ENCODE data around the gene ADSS1.

Gene ADSS1

DNA sequence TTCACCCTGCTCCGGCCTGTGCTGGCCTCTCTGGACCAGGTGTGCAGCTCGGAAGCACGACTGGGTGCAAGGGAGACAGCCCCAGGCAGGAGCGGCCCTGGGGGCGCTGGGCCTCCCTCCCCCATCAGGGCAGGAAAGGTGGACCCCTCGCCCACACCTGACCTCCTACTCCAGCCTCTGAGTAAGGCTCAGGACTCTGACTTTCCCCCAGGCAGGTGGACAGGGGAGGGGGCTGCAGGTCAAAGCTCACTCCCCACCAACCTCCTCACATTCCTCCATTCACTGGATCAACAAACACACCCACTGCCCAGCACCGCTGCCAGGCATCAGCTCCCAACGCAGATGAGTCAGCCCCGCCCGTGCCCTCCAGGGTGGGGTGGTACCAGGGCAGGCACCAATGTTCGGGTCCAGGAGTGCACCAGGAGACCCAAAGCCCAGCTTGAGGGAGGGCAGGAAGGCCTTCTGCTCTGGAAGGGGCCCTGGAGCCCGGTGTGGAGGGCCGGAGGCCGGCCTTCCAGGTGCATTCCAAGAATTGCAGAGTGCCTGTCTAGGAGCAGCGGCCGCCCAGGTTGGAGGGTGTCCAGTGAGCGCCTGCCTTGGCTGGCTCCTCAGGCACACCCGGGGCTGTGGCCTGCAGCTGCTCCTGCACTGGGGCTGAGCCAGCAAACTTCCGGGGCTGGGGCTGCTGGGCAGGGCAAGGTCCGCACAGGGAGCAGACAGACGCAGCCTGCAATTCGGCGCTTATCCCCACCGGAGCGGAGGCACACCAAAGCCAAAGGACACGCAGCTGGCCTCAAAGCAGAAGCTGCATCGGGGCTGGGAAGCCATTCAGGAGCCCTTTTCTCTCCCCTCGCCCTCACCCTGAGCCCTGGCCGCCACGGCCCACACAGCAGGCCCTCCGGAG is 36.2 kb upstream of the ADSS1 start:
- DNase-seq: peak in 1 of 2 experiments; percentile 43

DNA sequence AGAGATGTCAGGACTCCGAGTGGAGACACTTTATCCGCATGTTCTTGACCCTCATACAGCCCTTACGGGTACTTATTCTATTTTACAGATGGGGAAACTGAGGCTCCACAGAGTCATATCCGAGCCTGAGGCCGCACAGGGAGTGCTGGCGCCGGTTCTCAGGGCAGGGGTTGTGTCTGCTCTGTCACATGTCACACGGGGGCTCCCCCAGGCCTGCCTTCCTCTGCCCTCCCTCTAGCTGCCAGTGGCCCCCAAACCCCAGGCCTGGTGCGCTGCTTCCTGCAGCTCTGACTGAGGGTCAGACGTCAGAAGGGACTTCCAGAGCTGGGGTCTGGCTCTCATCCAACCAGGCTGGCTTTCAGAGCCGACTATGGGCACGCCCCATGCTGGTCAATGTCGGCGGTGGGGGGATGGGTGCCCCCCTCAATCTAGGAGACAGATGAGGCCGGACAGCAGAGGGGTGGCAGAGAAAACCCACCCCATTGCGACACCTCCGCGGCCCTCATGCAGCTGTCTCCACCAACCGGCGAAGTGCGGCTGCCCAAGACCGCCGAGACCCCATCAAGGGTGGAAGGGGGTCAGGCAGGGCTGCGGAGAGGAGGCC is 35.4 kb upstream of the ADSS1 start:
- no peak for DNase-seq

DNA sequence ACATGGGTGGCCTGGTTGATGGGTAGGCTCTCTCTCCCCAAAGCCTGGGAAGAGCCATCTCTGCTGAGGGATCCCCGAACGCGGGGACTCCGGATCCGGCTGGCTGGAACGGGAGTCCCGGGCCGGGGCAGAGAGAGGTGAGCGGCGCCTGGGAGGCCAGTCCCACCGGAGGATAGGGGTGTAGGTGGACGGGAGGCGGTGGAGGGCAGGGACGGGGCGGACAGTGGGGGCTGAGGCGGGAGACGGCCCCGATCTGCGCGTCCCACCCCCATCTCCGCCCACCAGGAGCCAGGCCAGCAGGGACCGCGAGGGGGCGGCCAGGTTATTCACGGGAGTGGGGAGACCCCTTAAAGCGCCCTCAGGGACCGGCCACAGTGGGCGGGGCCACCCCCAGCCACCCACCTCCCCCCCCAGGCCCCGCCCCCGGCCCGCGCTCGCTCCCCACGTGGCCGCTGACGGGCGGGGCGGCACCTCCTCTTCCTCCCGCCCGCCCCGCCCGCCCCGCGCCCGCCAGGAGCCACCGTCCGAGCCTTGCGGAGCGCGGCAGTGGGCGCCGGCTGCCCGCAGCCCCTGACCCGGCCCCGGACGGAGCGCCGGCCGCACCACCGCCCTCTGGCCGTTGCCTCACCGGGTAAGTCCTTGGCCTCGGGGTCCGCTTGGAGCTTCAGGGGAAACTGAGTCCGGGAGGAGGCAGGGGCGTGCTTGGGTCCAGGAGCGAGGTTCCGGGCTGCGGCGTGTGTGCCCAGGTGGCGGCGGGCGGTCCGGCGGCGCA is 34.7 kb upstream of the ADSS1 start, which contains the start of gene INF2:
Gene INF2, plus strand, starts transcription at position 510 of the 772 bp plus-strand sequence. CDS start 11,748 bp downstream, outside the sequence.
- DNase-seq: peak in 1 of 2 experiments; percentile 44

DNA sequence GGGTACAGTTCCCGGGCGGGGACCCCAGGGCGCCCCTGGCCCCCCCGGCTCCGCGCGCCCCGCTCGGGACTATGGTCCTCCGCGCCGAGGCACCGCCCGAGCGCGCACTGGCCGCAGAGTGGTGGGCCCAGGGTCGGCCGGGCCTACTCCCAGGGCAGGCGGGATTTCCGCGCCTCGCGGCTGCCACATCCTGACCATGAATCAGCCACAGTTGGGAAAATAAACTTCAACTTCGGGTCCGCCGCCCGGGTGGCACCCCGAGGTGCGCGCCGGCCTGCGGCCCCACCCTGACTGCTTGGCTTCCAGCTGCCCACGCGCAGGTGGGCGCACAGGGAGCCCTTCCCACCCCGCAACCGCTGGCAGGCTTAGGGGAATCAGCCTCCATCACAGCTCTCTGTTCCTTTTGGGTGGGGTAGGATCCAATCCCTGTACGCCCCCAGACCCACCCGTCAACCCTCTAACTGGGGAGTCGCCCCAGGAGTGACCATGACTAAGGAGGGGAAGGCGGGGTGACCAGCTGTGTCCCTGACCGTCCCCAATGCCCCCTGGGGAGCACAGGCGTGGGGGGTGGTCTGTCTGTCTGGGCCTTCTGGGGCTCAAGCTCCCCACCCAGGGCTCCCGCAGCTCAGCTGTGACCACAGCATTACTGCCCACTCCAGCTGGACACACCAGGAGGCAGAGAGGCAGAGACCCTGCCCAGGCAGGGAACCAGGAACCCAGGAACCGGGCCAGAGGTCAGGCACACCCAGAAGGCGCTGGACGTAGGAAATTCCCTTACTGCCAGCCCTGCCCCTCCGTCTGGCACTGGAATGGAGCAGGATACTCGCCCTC is 33.9 kb upstream of the ADSS1 start:
- no peak for DNase-seq

DNA sequence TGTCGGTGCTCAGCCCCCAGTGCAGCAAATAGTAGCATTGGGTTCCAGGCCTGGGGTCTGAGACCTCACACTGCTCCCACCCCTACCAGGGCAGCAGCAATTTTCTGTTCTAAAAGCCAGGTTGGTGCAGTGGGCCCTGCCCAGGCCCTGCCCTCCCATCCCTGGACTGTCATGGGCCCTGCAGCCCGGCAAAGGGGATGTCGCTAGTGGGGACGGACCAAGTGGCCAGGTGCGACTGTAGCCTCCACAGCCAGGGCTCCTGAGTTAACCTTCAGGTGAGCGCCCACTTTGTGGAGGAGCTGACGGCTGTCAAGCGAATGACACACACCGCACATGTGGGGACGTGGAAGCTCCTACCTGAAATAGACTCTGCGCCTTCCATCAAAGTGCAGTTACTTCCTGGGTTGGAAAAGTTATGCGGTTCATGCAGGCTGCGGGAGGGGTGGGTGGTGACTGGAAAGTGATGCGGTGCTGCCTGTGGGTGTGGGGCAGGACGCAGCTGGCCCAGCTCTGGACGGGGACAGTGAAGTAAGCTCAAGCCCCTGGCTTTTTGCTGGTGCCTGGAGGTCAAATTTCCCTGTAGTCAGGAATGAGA is 33.1 kb upstream of the ADSS1 start:
- DNase-seq: no peak

DNA sequence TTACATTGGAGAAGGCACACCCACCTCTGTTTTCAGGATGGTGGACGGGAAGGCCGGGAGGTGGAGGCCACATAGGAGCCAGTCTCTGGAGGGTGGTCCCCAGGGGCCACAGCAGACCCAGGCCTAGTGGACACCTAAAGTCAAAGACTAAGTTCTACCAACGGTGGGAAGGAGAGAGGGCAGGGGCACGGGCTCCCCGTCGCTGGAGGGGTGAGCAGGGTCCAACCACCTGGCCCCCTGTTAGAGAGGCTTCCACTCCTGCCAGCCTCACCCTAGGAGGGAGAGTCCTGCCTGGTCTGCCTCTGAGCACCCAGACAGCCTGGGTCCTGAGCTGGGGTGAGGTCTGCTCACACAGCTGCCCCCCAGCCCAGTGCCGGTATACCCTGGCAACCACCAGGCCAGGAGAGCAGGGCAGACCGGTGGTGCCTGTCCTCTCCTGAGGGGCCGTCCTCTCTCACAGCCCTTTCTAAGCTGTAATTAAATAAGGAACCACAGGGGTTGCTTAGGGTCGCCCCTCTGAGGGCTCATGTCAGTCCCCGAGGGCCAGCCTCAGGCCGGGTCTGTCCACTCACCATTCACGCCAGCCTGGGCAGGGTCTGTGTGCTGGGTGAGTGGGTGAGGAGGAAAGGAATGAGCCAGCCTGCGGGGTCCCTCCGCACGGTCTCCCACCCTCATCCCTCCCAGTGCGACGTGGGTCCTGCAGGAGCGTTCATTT is 32.3 kb upstream of the ADSS1 start:
- no peak for DNase-seq

DNA sequence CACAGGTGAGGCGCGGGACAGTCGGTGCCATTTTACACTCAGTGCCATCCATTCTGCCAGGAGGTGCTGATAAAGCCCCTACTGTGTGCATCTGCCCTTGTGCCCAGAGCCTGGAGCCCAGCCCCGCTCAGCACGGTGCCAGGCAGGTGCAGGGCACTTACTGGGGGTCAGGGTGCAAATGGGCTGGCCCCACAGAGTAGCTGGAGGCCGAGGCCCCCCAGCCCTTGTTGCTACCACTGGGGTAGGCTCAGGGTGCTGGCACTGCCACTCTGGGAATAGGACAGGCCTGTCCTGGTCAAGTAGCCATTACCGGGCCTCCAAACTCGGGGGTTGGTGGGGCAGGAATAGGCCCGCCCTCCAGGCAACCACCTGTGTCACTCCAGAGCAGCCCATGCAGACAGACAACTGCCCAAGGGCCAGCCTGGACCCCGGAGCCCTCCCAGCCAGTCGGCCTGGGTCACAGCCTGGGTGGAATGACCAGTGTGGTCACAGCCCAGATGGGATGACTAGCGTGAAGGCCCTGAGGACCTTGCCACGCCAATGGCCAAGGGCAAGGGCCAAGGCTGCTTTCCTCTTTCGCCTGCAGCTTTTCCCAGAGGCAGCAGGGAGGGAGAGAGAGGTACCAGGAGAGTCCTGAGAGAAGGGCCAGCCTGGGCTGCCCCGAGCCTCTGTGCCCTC is 31.6 kb upstream of the ADSS1 start:
- no peak for DNase-seq

DNA sequence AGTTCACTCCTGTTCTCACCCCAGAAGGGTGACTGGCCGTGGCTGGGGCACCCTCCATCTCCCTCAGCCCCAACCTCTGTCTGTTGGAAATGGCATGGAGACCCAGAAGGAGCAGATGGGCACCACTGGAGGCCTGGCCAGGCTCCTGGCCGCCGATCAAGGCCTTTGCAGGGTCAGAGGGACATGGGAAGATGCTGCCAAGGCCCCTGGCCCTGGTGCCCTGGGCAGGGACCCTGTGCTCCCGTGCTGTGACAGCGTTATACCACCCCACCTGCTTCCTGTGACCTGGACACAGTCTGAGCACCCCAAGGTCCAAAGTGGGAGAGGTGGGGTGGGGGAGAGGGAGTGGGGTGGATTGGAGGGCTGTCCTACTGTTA is 31.1 kb upstream of the ADSS1 start:
- DNase-seq: no peak

DNA sequence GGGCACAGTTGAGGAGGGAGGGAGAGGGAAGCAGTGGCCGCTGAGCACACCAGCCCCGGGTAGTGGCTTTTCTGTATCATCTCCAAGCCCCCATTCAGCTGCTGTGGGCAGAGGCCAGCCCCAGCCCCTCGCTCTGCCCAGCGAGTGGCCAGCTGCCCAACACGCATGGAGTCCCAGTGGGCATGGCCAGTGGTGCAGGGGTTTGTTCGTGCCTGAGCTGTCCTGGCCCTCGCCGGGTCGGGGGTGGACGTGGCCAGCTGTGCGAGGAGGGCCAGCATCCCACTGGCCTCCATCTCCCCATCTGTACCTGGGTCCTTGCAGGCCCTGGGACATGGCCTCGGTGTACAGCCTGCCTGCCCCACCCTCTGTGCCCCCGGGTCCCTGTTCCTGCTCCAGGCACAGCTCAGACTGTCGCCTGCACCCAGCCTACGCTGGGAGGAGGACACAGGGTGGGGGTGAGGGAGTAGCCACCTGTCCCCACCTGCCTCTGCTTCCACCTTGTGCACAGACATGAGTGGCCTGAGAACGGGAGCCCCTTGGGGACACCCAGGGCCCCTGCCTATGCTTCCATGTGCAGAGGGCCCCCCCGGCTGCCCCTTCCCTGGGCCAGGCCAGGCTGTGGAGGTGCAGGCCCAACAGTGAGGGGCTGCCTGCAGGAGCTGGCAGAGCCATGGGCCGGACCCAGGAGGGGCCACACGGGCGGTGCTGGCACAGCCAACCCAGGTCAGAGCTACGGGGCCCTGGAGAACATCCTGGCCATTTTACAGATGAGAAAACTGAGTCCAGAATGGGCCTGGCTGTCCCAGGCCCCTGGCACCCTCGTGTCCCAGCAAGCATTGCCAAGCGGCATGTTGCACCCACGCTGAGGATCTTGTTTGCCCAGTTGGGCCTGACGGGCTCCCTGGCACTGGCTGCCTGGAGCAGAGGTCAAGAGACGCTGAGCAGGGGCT is 30.3 kb upstream of the ADSS1 start:
- DNase-seq: no peak

DNA sequence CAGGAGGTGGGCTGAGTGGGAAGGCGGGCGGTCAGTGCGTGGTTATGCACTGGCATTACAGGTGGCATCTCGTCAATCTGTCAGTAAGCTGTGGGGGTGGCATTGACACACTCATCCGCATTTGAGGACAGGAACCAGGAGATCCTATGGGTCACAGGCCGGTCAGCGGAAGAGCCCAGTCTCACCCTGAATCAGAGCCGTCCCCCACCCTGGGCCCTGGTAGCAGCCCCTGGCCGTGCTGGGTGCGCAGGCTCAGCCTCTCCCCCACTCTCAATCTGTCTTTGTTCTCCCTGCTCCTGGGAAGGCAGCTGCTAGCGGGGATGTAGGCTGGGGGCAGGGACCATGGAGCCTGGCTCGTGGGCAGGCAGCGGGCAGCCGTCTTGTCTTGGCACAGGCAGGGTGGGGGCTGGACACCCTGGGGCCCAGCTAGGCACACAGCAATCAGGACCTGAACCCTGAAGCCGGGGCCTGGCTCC is 29.5 kb upstream of the ADSS1 start:
- peak in 1 of 2 experiments; percentile 10 for DNase-seq

DNA sequence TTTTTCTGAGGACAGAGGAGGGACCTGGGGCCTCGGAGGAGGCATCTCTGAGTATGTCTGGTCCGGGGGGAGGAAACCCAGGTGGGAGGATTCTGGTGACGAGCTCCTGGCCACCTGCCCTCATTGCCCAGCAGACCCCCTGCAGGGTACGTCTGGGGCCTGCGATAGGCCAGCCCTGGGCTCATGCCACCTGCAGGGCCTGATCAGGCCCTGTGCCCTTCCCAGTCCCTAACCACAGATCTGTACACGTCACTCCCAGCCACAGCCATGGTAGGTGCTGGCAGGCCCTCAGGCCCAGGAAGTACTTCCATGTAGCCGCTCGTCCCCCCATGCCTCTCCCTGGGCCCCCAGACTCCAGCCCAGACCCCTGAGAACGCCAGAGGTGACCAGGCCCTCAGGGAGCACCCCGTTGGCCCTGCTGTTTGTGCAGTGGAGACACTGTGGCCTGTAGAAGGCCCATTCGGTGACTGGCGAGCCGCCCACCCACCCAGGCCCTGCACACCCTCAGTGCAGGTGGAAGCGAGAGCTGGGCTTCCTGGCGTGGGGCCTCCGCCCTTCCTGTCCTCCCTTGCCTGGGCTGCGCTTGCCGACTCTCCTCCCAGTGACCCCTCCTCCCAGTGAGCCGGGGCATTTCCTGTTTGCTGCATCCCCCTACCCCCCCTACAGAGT is 28.9 kb upstream of the ADSS1 start:
- peak in 1 of 2 experiments; percentile 53 for DNase-seq

DNA sequence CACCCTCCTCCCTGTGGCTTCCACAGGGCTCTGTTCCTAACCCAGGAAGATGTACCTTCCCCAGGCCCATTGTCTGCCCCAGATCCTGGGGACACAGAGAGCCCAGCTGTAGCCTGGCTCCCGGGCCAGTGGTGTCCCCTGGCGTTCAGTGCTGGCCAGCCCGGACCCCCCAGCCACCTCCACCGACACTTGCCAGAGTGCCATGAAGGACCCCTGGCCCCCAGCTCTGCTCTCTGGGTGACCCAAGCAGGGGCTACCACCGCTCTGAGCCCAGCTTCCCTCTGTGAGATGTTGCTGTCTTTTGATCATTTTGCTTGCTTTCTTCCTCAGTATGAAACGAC is 28.4 kb upstream of the ADSS1 start:
- DNase-seq: no peak

DNA sequence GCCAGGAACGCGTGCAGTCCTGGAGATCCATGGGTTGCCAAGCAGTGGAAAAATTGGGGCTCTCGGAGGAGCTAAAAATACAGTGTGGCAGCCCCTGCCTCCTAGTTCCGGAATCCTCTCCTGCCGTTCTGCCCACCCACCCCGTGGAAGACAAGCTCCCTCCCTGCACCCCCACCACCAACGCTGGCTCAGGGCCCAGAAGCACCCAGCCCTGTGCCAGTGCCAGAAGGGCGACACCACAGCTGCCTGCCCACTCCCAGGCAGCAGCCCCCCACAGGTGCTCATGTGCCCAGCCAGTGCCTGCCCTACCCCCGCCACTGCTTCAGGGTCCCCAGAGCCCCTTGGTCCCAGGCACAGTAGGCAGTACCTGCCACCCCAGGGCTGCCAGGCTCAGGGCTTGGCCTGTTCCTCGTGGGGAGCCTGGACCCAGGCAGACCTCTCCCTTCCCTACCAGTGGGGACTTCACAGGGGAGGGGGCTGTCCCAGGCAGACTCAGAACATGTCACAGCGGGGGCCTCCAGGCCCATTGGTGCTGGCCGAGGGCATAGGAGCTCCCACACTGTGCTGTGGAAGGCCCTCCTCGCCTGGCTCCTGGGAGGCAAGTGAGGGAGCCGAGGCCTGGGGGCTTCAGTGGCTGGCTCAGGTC is 27.2 kb upstream of the ADSS1 start:
- DNase-seq: no peak

DNA sequence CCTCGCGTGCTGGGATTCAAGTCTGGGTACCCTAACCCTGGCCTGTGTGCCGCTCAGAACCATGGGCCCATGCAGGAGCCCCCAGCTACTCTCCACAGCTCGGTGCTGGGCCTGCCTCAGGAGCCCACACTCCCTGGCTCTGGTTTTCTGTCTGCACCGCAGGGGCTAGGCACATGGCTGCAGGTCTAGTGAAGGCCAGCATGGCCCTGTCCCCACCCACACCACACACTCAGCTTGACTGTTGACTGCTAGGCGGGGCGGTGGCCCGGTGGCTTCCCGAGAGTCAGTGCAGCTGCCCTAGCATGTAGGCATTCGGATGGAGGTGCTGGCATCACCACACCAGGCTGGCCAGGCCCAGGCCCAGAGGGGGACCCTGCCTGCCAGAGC is 26.7 kb upstream of the ADSS1 start:
- no peak for DNase-seq

DNA sequence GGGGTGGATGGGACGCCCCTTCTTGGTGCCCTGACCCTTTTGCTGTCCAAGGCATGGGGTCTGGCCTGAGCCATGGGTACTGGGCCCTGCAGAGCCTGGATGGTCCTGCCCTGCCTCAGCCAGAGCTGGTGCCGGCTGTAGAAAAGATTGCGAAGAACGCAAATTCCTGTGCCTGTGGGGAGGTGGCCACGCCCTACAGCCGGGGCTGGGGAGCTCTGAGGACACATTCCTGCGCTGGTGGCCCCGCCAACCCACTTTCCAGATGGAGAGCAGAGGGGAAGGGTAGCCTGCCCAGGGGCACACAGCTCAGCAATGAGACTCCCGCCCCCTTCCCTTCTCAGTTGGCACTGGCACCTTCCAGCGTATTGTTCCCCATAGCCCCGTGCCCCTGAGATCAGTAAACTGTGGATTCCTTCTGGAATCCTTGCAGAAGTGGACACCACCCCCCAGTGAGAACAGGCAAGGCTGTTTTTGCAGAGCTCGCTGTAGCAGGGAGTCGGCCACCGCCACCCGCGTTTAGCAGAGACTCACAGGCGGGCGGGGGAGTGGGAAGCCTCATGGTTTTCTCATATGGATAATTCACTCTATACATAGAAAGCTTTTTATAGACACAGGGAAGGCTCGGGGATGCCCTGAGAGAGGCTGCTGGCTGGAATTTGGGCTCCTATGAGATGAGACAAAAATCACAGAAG is 26.0 kb upstream of the ADSS1 start:
- DNase-seq: no peak

DNA sequence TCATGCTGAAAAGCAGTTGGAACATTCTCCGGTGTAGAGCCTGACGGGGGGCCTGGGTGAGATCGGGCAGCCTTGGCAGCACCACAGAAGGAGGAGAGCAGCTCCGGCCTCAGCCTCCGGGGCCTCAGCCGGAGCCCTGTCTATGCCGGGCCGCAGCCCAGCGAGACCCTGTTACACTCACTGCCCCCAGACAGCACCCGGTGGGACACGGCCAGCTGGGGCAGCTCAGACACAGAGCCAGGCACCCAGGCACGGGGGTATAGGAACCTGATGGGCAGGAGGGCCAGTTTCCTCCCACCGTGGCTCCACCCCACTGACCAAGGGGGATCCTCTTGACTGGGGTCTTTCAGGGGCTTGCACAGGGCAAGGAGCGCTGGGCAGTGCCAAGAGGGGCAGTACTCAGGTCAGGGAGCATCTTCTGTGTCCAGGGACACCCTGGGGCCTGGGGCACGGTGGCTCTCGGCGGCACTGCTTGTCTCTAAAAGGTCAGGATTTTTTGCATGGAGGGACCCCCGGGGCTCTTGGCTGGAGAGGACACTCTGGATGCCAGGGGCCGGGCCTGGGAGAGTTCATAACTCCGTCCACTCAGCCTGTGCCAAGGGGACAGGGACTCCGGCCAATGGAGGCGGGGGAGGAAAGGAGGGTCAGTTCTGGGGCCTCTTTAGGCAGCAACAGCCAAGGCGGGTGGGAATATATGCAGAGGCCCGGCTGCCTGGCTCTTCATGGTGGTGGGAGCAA is 25.2 kb upstream of the ADSS1 start:
- DNase-seq: no peak

DNA sequence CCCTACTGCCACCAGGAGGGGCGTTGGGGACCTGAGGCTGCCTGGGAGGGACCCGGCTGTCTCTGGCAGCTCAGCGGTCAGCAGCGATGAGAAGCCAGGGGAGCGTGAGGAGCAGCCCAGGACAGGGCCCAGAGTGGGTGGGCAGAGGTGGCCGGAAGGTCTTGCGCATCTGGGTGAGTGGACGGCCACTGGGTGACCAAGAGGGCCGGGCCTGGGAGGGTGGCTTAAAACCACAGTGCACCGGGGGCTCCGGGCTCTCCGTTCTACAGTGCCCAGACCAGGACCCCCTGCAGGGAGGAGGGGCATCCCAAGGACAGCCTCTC is 24.6 kb upstream of the ADSS1 start:
- DNase-seq: no peak

All from SW 1271 (cell line).